ENCODE measurements around the gene YRDC. TPM values are rescaled to one million over a fixed set of nuclear protein-coding genes. Genes with fewer than 3 reads are reported as not detected.
A peak's percentile ranks its signal among the peaks of the same experiment; 100 is the strongest.

YRDC gene
- polyA plus RNA-seq, 1 donor (not counting 4 experiments of a cell fraction or from before 2014, with no cell fraction given) = 22.2 TPM

DNA sequence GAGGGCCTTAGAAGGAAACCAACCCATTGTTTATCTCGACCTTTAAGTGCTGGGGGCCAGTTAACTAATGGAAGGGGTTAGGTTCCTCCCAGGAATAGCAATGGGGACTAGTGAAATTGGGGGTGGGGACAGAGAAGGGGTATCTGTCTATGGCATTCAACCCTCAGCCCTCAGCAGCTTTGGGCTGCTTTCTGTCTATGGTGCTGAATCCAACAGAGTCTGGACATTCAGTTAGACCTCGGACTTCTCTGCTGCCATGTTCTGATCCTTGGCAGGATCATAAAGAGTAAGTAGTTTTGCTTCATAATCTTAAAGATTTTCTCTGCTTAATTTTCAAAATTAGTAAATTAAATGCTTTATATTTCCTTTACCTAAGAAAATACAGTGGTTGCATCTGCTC lies 40.5 kb downstream of the YRDC start:
- no peaks in the 10 kb centered on the region for H3K4me1 ChIP-seq (ENCODE audit: control insufficient read depth, extremely low read depth, insufficient read depth, low read length)
- no peaks in the 10 kb centered on the region for H4K20me1 ChIP-seq (ENCODE audit: control insufficient read depth, extremely low read depth, insufficient read depth, low read length)
- H3K79me2 ChIP-seq (ENCODE audit: control insufficient read depth, insufficient read depth, low read length) = no peaks in the 10 kb centered on the region
- H3K9ac ChIP-seq (ENCODE audit: control insufficient read depth, extremely low read depth, insufficient read depth, low read length) = no peak overlapping the region
- H3K4me2 ChIP-seq (ENCODE audit: control insufficient read depth, extremely low read depth, insufficient read depth, low read depth, low read length) = no peak overlapping the region
- DNase-seq (ENCODE audit: low read depth, low spot score) = no peak
- peaks cover 61% of the 10 kb centered on the region for H3K27me3 ChIP-seq (ENCODE audit: control insufficient read depth, extremely low read depth, insufficient read depth, low read length)
- H3K4me3 ChIP-seq (ENCODE audit: control insufficient read depth in 2 of 3, extremely low read depth in 1 of 3, insufficient read depth in 2 of 3, low read depth in 1 of 3, low read length in 3 of 3) = no peak overlapping the region
- H3K27ac ChIP-seq (ENCODE audit: control insufficient read depth, insufficient read depth, low read length) = no peak overlapping the region
- H3K36me3 ChIP-seq (ENCODE audit: control insufficient read depth in 2 of 2, extremely low read depth in 1 of 2, insufficient read depth in 2 of 2, low read length in 2 of 2) = no peaks in the 10 kb centered on the region
- H3K9me1 ChIP-seq (ENCODE audit: control insufficient read depth, extremely low read depth, insufficient read depth, low read length) = no peaks in the 10 kb centered on the region
- no peak overlapping the region for H2AFZ ChIP-seq (ENCODE audit: control insufficient read depth, low read length)
- no peak for FAIRE-seq
- TF ChIP-seq EZH2 (IDR thresholded peaks at IDR 0.05; ENCODE audit: low read length) = no peak
- TF ChIP-seq, protein P1, sequence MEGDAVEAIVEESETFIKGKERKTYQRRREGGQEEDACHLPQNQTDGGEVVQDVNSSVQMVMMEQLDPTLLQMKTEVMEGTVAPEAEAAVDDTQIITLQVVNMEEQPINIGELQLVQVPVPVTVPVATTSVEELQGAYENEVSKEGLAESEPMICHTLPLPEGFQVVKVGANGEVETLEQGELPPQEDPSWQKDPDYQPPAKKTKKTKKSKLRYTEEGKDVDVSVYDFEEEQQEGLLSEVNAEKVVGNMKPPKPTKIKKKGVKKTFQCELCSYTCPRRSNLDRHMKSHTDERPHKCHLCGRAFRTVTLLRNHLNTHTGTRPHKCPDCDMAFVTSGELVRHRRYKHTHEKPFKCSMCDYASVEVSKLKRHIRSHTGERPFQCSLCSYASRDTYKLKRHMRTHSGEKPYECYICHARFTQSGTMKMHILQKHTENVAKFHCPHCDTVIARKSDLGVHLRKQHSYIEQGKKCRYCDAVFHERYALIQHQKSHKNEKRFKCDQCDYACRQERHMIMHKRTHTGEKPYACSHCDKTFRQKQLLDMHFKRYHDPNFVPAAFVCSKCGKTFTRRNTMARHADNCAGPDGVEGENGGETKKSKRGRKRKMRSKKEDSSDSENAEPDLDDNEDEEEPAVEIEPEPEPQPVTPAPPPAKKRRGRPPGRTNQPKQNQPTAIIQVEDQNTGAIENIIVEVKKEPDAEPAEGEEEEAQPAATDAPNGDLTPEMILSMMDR (optimal IDR thresholded peaks at IDR 0.05 in 1 of 3, IDR thresholded peaks at IDR 0.05 in 1 of 3, conservative IDR thresholded peaks at IDR 0.05 in 1 of 3; ENCODE audit: extremely low read depth in 1 of 3, insufficient read depth in 2 of 3, low read length in 3 of 3) = no peak
- no peaks in the 10 kb centered on the region for H3K9me3 ChIP-seq (ENCODE audit: control insufficient read depth, low read depth, low read length)
- dilution Hi-C loops (cut with MboI; ENCODE audit: extremely low pct_ligation_motif_present, low sequenced_read_pairs) = no loop called here

DNA sequence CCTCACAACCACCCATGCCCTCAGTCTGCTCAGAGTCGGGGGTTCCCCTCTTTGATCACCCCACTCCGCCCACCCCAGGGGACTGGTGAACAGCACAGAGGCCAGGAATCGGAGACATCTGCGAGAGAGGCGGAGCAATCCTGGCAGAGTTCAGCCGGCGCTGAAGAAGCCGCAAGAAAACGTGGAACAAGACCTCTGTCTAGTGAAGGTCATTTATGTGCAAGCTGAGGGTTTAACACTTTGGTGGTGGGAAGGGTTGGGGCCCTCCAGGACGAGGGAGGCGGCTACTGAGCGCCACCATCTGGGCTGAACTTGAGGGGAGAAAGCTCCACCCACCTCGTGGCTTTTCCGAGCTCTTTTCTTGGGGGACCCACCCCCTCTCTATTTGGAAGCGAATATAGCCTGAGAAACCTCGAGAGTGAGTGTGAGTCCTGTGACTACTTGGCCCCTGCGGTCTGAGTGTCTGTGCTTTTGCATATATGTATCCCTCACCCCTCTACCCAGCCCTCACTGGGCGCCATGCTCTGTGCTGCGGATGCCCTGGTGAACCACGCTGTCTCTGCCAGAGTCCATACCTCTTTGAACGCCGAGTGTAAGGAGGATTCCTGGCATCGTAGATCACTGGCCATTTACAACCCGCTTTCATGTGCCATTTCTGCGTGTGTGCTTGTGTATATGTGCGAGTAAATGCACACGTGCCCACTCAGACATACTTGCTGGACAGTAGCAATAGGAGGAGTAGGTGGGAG lies 41.9 kb downstream of the YRDC start:
- TF ChIP-seq, protein P1 (optimal IDR thresholded peaks at IDR 0.05 in 1 of 3, IDR thresholded peaks at IDR 0.05 in 1 of 3, conservative IDR thresholded peaks at IDR 0.05 in 1 of 3; ENCODE audit: extremely low read depth in 1 of 3, insufficient read depth in 2 of 3, low read length in 3 of 3) = peak in 1 of 3 experiments; percentile 35
- TF ChIP-seq EZH2 (IDR thresholded peaks at IDR 0.05; ENCODE audit: low read length) = peak; percentile 75
- FAIRE-seq = no peak
- Histone ChIP-seq H3K27me3 (ENCODE audit: control insufficient read depth, extremely low read depth, insufficient read depth, low read length) (peaks cover 69% of the 10 kb centered on the region), H2AFZ (ENCODE audit: control insufficient read depth, low read length) (no peak overlapping the region), H3K4me2 (ENCODE audit: control insufficient read depth, extremely low read depth, insufficient read depth, low read depth, low read length) (peak overlapping the region; percentile 10), H3K4me1 (ENCODE audit: control insufficient read depth, extremely low read depth, insufficient read depth, low read length) (no peaks in the 10 kb centered on the region), H3K9me3 (ENCODE audit: control insufficient read depth, low read depth, low read length) (no peaks in the 10 kb centered on the region), H4K20me1 (ENCODE audit: control insufficient read depth, extremely low read depth, insufficient read depth, low read length) (no peaks in the 10 kb centered on the region), H3K4me3 (ENCODE audit: control insufficient read depth in 2 of 3, extremely low read depth in 1 of 3, insufficient read depth in 2 of 3, low read depth in 1 of 3, low read length in 3 of 3) (no peak overlapping the region), H3K9me1 (ENCODE audit: control insufficient read depth, extremely low read depth, insufficient read depth, low read length) (no peaks in the 10 kb centered on the region), H3K27ac (ENCODE audit: control insufficient read depth, insufficient read depth, low read length) (no peak overlapping the region), H3K36me3 (ENCODE audit: control insufficient read depth in 2 of 2, extremely low read depth in 1 of 2, insufficient read depth in 2 of 2, low read length in 2 of 2) (no peaks in the 10 kb centered on the region), H3K79me2 (ENCODE audit: control insufficient read depth, insufficient read depth, low read length) (no peaks in the 10 kb centered on the region), H3K9ac (ENCODE audit: control insufficient read depth, extremely low read depth, insufficient read depth, low read length) (no peak overlapping the region)
- dilution Hi-C loops (cut with MboI; ENCODE audit: extremely low pct_ligation_motif_present, low sequenced_read_pairs) = no loop called here
- DNase-seq (ENCODE audit: low read depth, low spot score) = no peak

All from keratinocyte (primary cell).